Endothelial cell of umbilical vein (primary cell): ENCODE measurements around the gene ATP2B2. TPM values are rescaled to one million over a fixed set of nuclear protein-coding genes. Genes with fewer than 3 reads are reported as not detected.

ENCODE experiments used
- BruUV-seq: library from RNA; stranded (reverse); fragments of 400-500 nt; replicated peaks from 2 replicates; lab custom pipeline; 2021; lab: Mats Ljungman, UMichigan
- CTCF ChIA-PET: fragments of 300-600, 350-600 bp; sonication (Branson Sonifier 250); formaldehyde crosslinking; loops from one replicate; lab custom pipeline; 2021; ENCODE audit warnings: antibody characterized with exemption, inconsistent platforms; lab: Charles Lee
- POLR2A ChIA-PET: fragments of 300-600, 350-600 bp; sonication (Branson Sonifier 250); formaldehyde crosslinking; loops from one replicate; lab custom pipeline; 2021; ENCODE audit warnings: antibody characterized with exemption, inconsistent platforms; lab: Charles Lee
- DNase-seq: peaks from one replicate; pipeline ENCODE4 v3.0.0-alpha.2; 2011; ENCODE audit warnings: low read depth, low spot score
- FAIRE-seq: peaks from 2 replicates; lab custom pipeline; 2011; peaks lifted over from hg19 to GRCh38; lab: Jason Lieb, UNC
- H2AFZ ChIP-seq: 2 replicates; pipeline ENCODE4 v1.6.0; 2012; ENCODE audit warnings: low read depth, low read length, control low read depth, inconsistent platforms
- H3K27ac ChIP-seq: 2 replicates; pipeline ENCODE4 v1.5.1; 2011; ENCODE audit warnings: low read depth, mild to moderate bottlenecking, control low read depth, low read length, moderate library complexity; ENCODE audit not compliant: insufficient read depth
- H3K27me3 ChIP-seq, 2 experiments: 2 replicates each; pipeline versions ENCODE4 v1.6.0 to v1.6.1; 2011; ENCODE audit warnings: low read length in 2 of 2, mixed read lengths in 1 of 2; ENCODE audit not compliant: control insufficient read depth in 2 of 2, insufficient read depth in 2 of 2
- H3K36me3 ChIP-seq, 2 experiments: 2 replicates in 1 of 2; 3 replicates in 1 of 2; pipeline ENCODE4 v1.5.1; 2011; ENCODE audit warnings: low read length in 2 of 2, mild to moderate bottlenecking in 1 of 2, moderate library complexity in 1 of 2; ENCODE audit not compliant: control insufficient read depth in 2 of 2, insufficient read depth in 2 of 2; ENCODE audit errors: extremely low read depth in 1 of 2
- H3K4me1 ChIP-seq: 3 replicates; pipeline ENCODE4 v1.5.1; 2011; ENCODE audit warnings: mild to moderate bottlenecking, low read length; ENCODE audit not compliant: control insufficient read depth, insufficient read depth; ENCODE audit errors: extremely low read depth
- H3K4me2 ChIP-seq: 2 replicates; pipeline ENCODE4 v1.6.1; 2011; ENCODE audit warnings: low read length, control low read depth, mixed read lengths; ENCODE audit not compliant: insufficient read depth
- H3K4me3 ChIP-seq, 3 experiments: fragments of 200-600 bp in 1 of 3; sonication (generic), shearing (Covaris generic) in 1 of 3; replicated peaks in 1 of 3; 2 replicates each; pipeline ENCODE4 v1.5.1; 2011 to 2016; ENCODE audit warnings: control low read depth in 3 of 3, low read length in 3 of 3, mild to moderate bottlenecking in 2 of 3, inconsistent platforms in 1 of 3, low read depth in 1 of 3, moderate library complexity in 1 of 3; ENCODE audit not compliant: insufficient read depth in 1 of 3
- H3K79me2 ChIP-seq: 2 replicates; pipeline ENCODE4 v1.6.0; 2012; ENCODE audit warnings: low read length, inconsistent platforms; ENCODE audit not compliant: control insufficient read depth, insufficient read depth
- H3K9ac ChIP-seq: replicated peaks from 2 replicates; pipeline ENCODE3; 2011; ENCODE audit warnings: low read length, control low read depth; ENCODE audit not compliant: insufficient read depth; ENCODE audit errors: extremely low read depth
- H3K9me1 ChIP-seq: replicated peaks from 3 replicates; pipeline ENCODE4 v1.6.0; 2011; ENCODE audit warnings: mild to moderate bottlenecking, low read length; ENCODE audit not compliant: control insufficient read depth, insufficient read depth; ENCODE audit errors: extremely low read depth
- H3K9me3 ChIP-seq: replicated peaks from 2 replicates; pipeline ENCODE4 v1.5.1; 2012; ENCODE audit warnings: low read length, inconsistent platforms; ENCODE audit not compliant: control insufficient read depth, insufficient read depth
- H4K20me1 ChIP-seq: replicated peaks from 2 replicates; pipeline ENCODE3; 2011; ENCODE audit warnings: mild to moderate bottlenecking, low read length; ENCODE audit not compliant: control insufficient read depth, insufficient read depth; ENCODE audit errors: extremely low read depth
- CTCF ChIP-seq, 2 donors: IDR thresholded peaks; 1 replicate in 1 of 2; 2 replicates in 1 of 2; pipeline ENCODE4 v1.5.1; 2011; ENCODE audit warnings: low read length in 2 of 2, mild to moderate bottlenecking in 2 of 2, moderate library complexity in 2 of 2, control low read depth in 1 of 2, inconsistent platforms in 1 of 2, low read depth in 1 of 2; ENCODE audit not compliant: insufficient read depth in 1 of 2; ENCODE audit errors: extremely low read depth in 1 of 2
- EZH2 ChIP-seq: IDR thresholded peaks from 2 replicates; pipeline ENCODE4 v1.6.1; 2012; ENCODE audit warnings: borderline replicate concordance, low read depth, mild to moderate bottlenecking, moderate library complexity, low read length, inconsistent platforms; ENCODE audit not compliant: severe bottlenecking
- FOS ChIP-seq: IDR thresholded peaks from 2 replicates; pipeline ENCODE4 v1.6.1; 2011; ENCODE audit warnings: mild to moderate bottlenecking, low read length, moderate library complexity, borderline replicate concordance; ENCODE audit not compliant: insufficient read depth
- GATA2 ChIP-seq: IDR thresholded peaks from 2 replicates; pipeline ENCODE4 v1.7.0; 2011; ENCODE audit warnings: low read depth, mild to moderate bottlenecking, moderate library complexity, mixed read lengths, low read length; ENCODE audit not compliant: insufficient read length, insufficient read depth
- JUN ChIP-seq: IDR thresholded peaks from 2 replicates; pipeline ENCODE4 v1.6.1; 2011; ENCODE audit warnings: borderline replicate concordance, low read depth; ENCODE audit not compliant: insufficient read length, insufficient read depth
- MYC ChIP-seq: IDR thresholded peaks from one replicate; pipeline ENCODE4 v1.6.1; 2011; ENCODE audit warnings: mild to moderate bottlenecking, low read depth, low read length
- POLR2A ChIP-seq: IDR thresholded peaks from 2 replicates; pipeline ENCODE4 v1.6.1; 2012; ENCODE audit warnings: low read depth, mild to moderate bottlenecking, control low read depth, low read length
- POLR2AphosphoS5 ChIP-seq: IDR thresholded peaks from 2 replicates; pipeline ENCODE4 v1.6.1; 2012; ENCODE audit warnings: low read depth, mild to moderate bottlenecking, control low read depth, low read length, moderate library complexity; ENCODE audit not compliant: insufficient read depth
- dilution Hi-C: fragments of 300-500 bp; cut with MboI; formaldehyde crosslinking; loops from one replicate; pipeline ENCODE4 v1.15.0; 2019; ENCODE audit warnings: low sequenced_read_pairs; ENCODE audit not compliant: extremely low pct_ligation_motif_present
- intact Hi-C: fragments of 100-400 bp; cut with micrococcal nuclease; formaldehyde crosslinking; loops from one replicate; pipeline ENCODE4 v1.10.0; 2022
- polyA plus RNA-seq, 4 experiments: library from polyadenylated mRNA; depleted of rRNA in 3 of 4; stranded (reverse) in 3 of 4; unstranded in 1 of 4; fragments of >200 nt; gene quantifications; 2 replicates each; pipeline versions ENCODE4 v1.2.1 to v1.2.3, GENCODE V29; 2011 to 2012; ENCODE audit warnings: missing spikeins in 1 of 4
- total RNA-seq: library from RNA; stranded (reverse); gene quantifications from 2 replicates; pipeline ENCODE4 v1.2.3, GENCODE V29; 2021
- TF ChIP-seq, protein P1 (sequence below): IDR thresholded peaks from 2 replicates; pipeline ENCODE4 v1.6.1; 2011; ENCODE audit not compliant: insufficient read depth, insufficient read length

ATP2B2 gene
- total and polyA plus RNA-seq, 2 donors (not counting 3 experiments of a cell fraction or from before 2014, with no cell fraction given) = not detected

- FAIRE-seq (no peak), DNase-seq (no peak)
- no peak overlapping the region for H3K4me3 ChIP-seq
- no peaks in the 10 kb centered on the region for H3K36me3 ChIP-seq
- H3K4me1 ChIP-seq = no peaks in the 10 kb centered on the region
- H3K27ac ChIP-seq = no peak overlapping the region
- H3K9me3 ChIP-seq = no peaks in the 10 kb centered on the region
- POLR2A ChIA-PET = no interaction called here
- no peaks in the 10 kb centered on the region for H3K79me2 ChIP-seq
- CTCF ChIA-PET = no interaction called here
- no TSS peak for BruUV-seq
- no peak overlapping the region for H2AFZ ChIP-seq
- dilution Hi-C loops = no loop called here
- TF ChIP-seq MYC (no peak), CTCF (IDR thresholded peaks at IDR 0.05; ENCODE audit: extremely low read depth in 1 of 2, insufficient read depth in 1 of 2, low read depth in 1 of 2, low read length in 2 of 2) (no peak), POLR2AphosphoS5 (no peak), FOS (no peak), POLR2A (no peak), EZH2 (no peak), JUN (no peak), GATA2 (no peak)
- TF ChIP-seq, protein P1, sequence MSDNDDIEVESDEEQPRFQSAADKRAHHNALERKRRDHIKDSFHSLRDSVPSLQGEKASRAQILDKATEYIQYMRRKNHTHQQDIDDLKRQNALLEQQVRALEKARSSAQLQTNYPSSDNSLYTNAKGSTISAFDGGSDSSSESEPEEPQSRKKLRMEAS = no peak
- H4K20me1 ChIP-seq = no peaks in the 10 kb centered on the region
- no peaks in the 10 kb centered on the region for H3K9me1 ChIP-seq
- no peak overlapping the region for H3K9ac ChIP-seq
- intact Hi-C loops = no loop called here
- H3K27me3 ChIP-seq = no peaks in the 10 kb centered on the region
- no peak overlapping the region for H3K4me2 ChIP-seq
These were observed 133.6 kb downstream of the ATP2B2 start for GRCh38 chr3:10371789-10372188.
